NB4 (cell line): Measurements from ENCODE around the gene LYST.

Source experiments
- DNase-seq: peaks from one replicate; pipeline ENCODE4 v3.0.0; 2010; ENCODE audit warnings: low read depth
- H3K4me3 ChIP-seq: one replicate; pipeline ENCODE4 v1.5.1; 2011; ENCODE audit warnings: mild to moderate bottlenecking, low read depth, low read length, moderate library complexity
- MYC ChIP-seq: IDR thresholded peaks from 2 replicates; pipeline ENCODE4 v1.6.1; 2011; ENCODE audit warnings: low read depth, low read length
- POLR2A ChIP-seq: IDR thresholded peaks from 2 replicates; pipeline ENCODE4 v1.6.1; 2011; ENCODE audit warnings: mild to moderate bottlenecking; ENCODE audit not compliant: insufficient read length; ENCODE audit errors: extremely low read depth
- TF ChIP-seq, protein P1 (sequence below): IDR thresholded peaks from one replicate; pipeline ENCODE4 v1.5.1; 2012; ENCODE audit warnings: low read depth, low read length
- TF ChIP-seq, protein P2 (sequence below): IDR thresholded peaks from 2 replicates; pipeline ENCODE4 v1.6.1; 2011; ENCODE audit warnings: low read depth, low read length

The LYST gene

DNA sequence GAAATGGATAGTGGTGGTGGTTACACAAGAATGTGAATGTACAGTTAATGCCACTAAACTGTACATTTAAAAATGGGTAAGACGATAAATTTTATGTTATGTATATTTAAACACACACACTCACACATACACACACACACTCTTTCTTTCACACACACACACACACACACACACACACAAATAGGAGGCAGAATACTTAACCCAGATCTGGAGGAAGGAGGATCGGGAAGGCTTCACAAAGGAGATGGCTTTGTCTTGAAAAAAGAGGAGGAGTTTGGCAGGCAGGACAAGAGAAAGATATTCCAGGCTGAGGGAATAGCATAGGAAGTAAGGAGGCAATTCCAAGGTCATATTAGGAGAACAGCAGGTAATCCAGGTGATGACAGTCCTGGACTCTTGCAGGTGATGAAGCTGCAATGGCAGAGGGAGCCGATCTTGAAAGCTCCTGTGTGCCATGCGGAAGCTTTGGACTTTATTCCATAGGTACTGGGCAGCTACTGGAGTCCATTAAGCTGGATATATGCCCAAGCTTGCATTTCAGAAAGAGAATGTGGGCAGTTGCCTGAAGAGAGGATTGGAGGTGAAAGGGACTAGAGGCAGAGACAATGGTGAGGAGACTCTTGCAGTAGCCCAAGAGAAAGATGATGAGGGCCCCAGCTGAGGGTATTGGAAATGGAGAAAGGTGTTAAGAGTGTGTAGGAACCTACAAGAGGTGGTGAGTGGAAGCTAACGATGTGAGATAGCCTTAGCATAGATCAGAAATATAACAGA is 15.4 kb upstream of the LYST start:
- H3K4me3 ChIP-seq: no peak overlapping the region
- TF ChIP-seq, protein P1, sequence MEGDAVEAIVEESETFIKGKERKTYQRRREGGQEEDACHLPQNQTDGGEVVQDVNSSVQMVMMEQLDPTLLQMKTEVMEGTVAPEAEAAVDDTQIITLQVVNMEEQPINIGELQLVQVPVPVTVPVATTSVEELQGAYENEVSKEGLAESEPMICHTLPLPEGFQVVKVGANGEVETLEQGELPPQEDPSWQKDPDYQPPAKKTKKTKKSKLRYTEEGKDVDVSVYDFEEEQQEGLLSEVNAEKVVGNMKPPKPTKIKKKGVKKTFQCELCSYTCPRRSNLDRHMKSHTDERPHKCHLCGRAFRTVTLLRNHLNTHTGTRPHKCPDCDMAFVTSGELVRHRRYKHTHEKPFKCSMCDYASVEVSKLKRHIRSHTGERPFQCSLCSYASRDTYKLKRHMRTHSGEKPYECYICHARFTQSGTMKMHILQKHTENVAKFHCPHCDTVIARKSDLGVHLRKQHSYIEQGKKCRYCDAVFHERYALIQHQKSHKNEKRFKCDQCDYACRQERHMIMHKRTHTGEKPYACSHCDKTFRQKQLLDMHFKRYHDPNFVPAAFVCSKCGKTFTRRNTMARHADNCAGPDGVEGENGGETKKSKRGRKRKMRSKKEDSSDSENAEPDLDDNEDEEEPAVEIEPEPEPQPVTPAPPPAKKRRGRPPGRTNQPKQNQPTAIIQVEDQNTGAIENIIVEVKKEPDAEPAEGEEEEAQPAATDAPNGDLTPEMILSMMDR: no peak
- no peak for TF ChIP-seq POLR2A
- no peak for TF ChIP-seq MYC
- TF ChIP-seq, protein P2, sequence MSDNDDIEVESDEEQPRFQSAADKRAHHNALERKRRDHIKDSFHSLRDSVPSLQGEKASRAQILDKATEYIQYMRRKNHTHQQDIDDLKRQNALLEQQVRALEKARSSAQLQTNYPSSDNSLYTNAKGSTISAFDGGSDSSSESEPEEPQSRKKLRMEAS: no peak
- DNase-seq: no peak

DNA sequence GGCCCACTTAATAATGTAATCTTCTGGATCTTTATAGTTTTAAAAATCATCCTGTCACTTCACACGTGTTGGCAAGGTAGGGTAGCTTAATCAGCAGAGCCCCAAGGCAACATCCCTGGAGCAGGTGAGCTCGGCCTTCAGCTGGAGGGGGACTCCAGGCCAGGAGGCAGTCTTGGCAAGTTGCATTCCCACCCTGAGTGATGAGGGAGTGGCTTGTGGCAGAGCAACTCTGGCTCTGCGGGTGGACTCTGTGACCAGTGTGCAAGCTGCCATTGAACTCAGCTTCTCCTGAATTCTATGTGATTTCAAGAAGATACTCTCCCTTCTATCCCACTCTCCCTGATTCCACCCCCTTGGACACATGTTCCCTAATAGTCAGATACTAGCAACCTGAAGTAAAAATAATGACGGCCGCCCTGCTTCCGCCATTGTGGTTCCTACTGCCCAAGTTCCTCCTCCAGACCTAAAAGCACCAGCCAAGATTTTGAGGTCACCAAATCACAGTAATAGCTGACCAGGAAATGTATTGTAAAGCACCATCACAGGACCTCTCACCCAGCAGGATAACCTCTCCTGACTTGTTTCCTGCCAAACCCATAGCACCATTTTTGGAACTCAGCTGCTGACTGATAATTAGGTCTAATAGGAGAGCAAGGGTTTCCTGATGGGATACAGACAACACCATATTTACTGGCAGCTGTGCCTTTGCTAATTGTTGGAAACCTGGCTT is 11.5 kb upstream of the LYST start:
- no peak overlapping the region for H3K4me3 ChIP-seq
- TF ChIP-seq POLR2A: no peak
- TF ChIP-seq, protein P1: no peak
- TF ChIP-seq, protein P2: no peak
- DNase-seq: no peak

DNA sequence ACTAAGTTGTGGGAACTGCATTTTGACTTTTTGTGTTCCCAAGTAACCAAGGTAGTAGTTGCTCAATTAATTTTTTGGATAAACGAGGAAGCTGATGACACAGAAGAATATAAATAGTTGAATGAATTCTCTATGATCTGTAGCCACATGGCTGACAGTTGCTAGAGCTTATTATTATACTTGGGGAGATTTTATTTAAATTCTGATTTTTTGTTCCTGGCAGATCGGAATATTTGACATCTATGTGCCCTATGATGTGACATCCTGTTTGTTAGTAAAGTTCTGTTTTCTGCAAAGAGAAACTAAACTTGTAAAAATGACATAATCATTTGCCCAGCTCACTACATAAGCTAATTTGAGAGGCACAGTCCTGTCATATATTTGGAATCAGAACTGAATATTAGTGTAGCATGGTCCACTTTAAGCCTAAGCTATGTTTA is 9.7 kb upstream of the LYST start:
- DNase-seq: no peak
- TF ChIP-seq, protein P1: no peak
- TF ChIP-seq, protein P2: no peak
- no peak for TF ChIP-seq POLR2A
- TF ChIP-seq MYC: no peak
- H3K4me3 ChIP-seq: no peak overlapping the region

DNA sequence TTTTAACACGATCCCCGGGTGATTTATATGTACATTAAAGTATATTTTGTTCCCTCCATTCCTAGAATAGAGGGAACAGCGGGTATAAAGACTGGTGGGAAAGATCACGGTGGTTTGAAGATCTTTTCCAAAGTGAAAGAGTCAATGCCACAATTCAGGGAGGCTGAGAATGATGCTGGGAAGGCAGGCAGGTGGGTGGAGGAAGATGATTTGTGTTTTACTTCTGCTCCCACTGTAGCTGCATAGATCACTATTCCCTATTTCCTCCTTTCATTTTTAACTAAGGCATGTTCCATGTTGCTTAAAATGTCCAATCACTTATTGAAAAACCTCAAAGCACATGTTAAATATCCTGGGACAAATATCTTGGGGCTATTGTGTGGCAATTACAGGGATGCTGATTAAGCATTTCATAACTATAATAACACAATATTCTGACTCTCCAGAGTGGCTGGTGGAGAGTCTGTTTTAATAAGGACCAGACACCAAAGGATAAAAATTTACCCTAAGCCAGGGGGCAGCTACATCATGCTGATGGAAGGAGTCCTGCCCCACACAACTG is 8.4 kb upstream of the LYST start:
- H3K4me3 ChIP-seq: no peak overlapping the region
- TF ChIP-seq, protein P1: no peak
- TF ChIP-seq, protein P2: no peak
- TF ChIP-seq POLR2A: no peak
- TF ChIP-seq MYC: no peak
- DNase-seq: no peak

DNA sequence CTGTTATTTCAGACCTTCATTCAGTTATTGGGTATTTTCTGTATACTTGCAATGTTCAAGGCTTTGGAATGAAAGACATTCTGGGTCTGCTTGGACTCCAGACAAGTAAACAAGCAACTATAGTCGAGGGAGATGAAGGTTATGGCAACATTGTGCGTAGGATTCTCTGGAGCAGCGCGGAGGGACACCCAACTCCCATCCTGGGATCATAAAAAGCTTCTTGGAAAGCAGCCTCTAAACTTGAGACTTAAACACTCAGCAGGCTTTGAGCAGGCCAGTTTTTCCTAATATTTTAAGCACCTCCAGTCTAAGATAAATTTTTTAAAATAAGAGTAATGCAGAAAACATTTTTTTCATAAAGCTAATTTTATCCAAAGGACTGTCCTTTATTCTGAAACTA is 7.6 kb upstream of the LYST start:
- no peak for DNase-seq
- TF ChIP-seq, protein P1: no peak
- no peak for TF ChIP-seq MYC
- TF ChIP-seq POLR2A: no peak
- TF ChIP-seq, protein P2: no peak
- no peak overlapping the region for H3K4me3 ChIP-seq
